Adipocyte (in vitro differentiated cells): Measurements from ENCODE around the gene KANTR.
A peak's percentile ranks its signal among the peaks of the same experiment; 100 is the strongest.

Experiments used
- DNase-seq: peaks from one replicate; pipeline ENCODE4 v3.0.0-alpha.2; 2015; ENCODE audit warnings: low read depth
- H3K27me3 ChIP-seq: replicated peaks from 2 replicates; pipeline ENCODE4 v1.7.0; 2013; ENCODE audit warnings: mild to moderate bottlenecking, low read length, moderate library complexity; ENCODE audit not compliant: control insufficient read depth, insufficient read depth
- H3K36me3 ChIP-seq: 2 replicates; pipeline ENCODE4 v1.7.0; 2013; ENCODE audit warnings: low read length, mild to moderate bottlenecking, moderate library complexity; ENCODE audit not compliant: control insufficient read depth, insufficient read depth, severe bottlenecking
- H3K4me1 ChIP-seq: 2 replicates; pipeline ENCODE4 v1.7.0; 2013; ENCODE audit warnings: mild to moderate bottlenecking, low read length, moderate library complexity; ENCODE audit not compliant: control insufficient read depth, insufficient read depth
- H3K4me3 ChIP-seq: 2 replicates; pipeline ENCODE4 v1.7.0; 2013; ENCODE audit warnings: mild to moderate bottlenecking, low read length, moderate library complexity
- H3K9ac ChIP-seq: 2 replicates; pipeline ENCODE4 v1.7.0; 2013; ENCODE audit warnings: mild to moderate bottlenecking, low read length, moderate library complexity
- H3K9me3 ChIP-seq: 2 replicates; pipeline ENCODE4 v1.7.0; 2013; ENCODE audit warnings: mild to moderate bottlenecking, low read length, moderate library complexity; ENCODE audit not compliant: control insufficient read depth

Gene KANTR

DNA sequence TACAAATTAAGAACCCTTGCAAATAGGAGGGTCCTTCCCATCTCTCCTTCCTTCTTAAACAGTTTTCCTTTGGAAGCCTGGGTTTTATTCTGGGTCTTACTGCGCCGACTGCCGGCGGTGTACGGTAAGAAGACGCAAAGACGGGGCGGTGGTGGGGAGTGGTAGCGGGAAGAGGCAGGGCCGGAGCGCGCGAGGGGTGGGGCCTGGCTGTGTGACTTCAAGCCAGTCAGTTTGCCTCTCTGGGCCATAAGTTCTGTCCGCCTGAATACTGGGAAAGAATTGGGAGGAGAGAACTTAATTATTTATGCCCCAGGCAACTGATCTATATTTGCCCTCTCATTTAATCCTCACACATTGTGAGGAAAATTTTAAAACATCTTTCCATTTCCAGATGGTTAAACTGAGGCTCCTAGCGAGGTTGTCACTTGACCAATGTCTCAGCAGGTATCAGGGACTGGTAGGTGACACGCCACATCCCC is 726 bp upstream of the KANTR start:
- Histone ChIP-seq H3K27me3 (no peaks in the 10 kb centered on the region), H3K9me3 (no peaks in the 10 kb centered on the region), H3K9ac (peak overlapping the region; percentile 68), H3K4me1 (no peaks in the 10 kb centered on the region), H3K36me3 (no peaks in the 10 kb centered on the region), H3K4me3 (peak overlapping the region; percentile 78)
- DNase-seq: peak; percentile 86

GRCh38 chrX:53094582-53094905 is 602 bp downstream of the KANTR start:
- Histone ChIP-seq H3K36me3 (no peaks in the 10 kb centered on the region), H3K4me3 (peak overlapping the region; percentile 78), H3K9ac (peak overlapping the region; percentile 82), H3K27me3 (no peaks in the 10 kb centered on the region), H3K9me3 (no peaks in the 10 kb centered on the region), H3K4me1 (no peaks in the 10 kb centered on the region)
- no peak for DNase-seq

- no peak for DNase-seq
- no peaks in the 10 kb centered on the region for H3K36me3 ChIP-seq
- no peaks in the 10 kb centered on the region for H3K27me3 ChIP-seq
- H3K4me1 ChIP-seq: no peaks in the 10 kb centered on the region
- no peak overlapping the region for H3K4me3 ChIP-seq
- no peaks in the 10 kb centered on the region for H3K9me3 ChIP-seq
- no peak overlapping the region for H3K9ac ChIP-seq
Measured at GRCh38 chrX:53095796-53096195, 1.9 kb downstream of the KANTR start.

DNA sequence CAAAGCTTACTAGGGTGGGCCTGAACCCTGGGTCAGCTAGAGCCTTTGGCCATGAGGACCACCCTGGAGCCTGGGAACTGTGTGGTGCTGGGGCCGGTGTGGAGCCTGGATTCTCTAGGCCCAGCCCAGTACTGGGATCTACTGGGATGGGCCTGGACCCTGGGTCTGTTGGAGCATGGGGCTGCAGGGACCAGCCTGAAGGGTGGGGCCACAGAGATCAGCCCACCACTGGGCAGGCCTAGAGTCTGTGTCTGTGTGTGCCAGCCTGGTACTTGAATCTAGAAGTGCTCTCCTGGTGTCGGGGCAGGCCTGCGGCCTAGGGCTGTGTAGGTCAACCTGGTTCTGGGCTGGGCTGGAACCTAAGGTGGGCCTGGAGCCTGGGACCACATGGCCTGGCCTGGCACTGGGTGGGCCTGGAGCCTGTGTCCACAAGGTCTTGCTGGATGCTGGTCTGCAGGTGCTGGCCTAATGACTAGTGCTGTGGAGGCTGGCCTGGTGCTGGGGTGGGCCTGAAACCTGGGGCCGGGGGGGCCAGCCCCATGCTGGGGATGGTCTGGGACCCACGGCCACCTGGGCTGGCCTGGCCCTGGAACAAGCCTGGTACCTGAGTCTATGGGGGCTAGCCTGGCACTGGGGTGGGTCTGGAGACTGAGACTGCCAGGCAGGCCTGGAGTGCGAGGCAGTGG is 21.1 kb downstream of the KANTR start:
- Histone ChIP-seq H3K9me3 (peaks cover 7% of the 10 kb centered on the region), H3K27me3 (peaks cover 3% of the 10 kb centered on the region), H3K4me1 (peaks cover 4% of the 10 kb centered on the region), H3K4me3 (no peak overlapping the region), H3K9ac (no peak overlapping the region), H3K36me3 (no peaks in the 10 kb centered on the region)
- no peak for DNase-seq

DNA sequence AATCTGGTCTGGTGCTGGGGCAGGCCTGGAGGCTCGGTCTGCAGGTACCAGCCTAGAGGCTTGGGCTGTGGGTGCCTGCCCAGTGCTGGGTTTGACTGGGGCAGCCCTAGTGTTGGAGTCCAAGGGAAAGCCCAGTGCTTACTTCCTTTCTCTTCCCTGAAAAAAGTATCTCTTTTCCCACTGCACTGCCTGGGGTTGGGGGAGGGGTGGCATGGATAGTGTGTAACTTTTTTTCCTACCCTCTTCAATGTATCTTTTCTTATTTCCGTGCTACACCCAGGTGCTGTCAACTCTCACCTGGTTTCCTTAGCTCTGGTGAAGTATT is 21.6 kb downstream of the KANTR start:
- H3K27me3 ChIP-seq: peaks cover 3% of the 10 kb centered on the region
- no peaks in the 10 kb centered on the region for H3K36me3 ChIP-seq
- peaks cover 3% of the 10 kb centered on the region for H3K9me3 ChIP-seq
- no peak overlapping the region for H3K4me3 ChIP-seq
- DNase-seq: no peak
- H3K4me1 ChIP-seq: peaks cover 4% of the 10 kb centered on the region
- no peak overlapping the region for H3K9ac ChIP-seq

DNA sequence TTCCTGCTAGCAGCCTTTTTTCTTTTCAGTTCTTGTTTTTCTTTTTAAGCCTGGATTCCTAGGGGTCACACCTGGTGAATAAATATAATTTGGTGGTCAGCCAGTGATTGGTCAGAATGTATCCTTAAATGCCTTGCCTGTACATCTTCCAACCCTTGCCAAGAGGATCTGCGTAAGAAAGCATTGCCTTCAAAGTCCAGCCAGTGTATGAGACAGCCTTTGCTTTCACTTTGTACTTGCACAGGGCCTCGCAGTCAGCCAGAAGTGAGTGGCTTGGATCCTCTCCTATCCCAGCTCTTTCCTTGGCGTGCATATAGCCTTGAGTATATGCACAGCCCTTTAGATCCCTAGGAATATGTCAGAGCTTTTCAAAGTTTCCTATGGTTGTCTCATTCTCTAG is 22.2 kb downstream of the KANTR start:
- peaks cover 4% of the 10 kb centered on the region for H3K4me1 ChIP-seq
- H3K9ac ChIP-seq: peak overlapping the region; percentile 43
- no peaks in the 10 kb centered on the region for H3K36me3 ChIP-seq
- H3K9me3 ChIP-seq: peaks cover 3% of the 10 kb centered on the region
- peak overlapping the region; percentile 45 for H3K4me3 ChIP-seq
- peak; percentile 70 for DNase-seq
- peaks cover 3% of the 10 kb centered on the region for H3K27me3 ChIP-seq

- H3K4me1 ChIP-seq: no peaks in the 10 kb centered on the region
- H3K9ac ChIP-seq: no peak overlapping the region
- no peak for DNase-seq
- H3K36me3 ChIP-seq: no peaks in the 10 kb centered on the region
- peaks cover 12% of the 10 kb centered on the region for H3K9me3 ChIP-seq
- H3K4me3 ChIP-seq: no peak overlapping the region
- no peaks in the 10 kb centered on the region for H3K27me3 ChIP-seq
Measured at GRCh38 chrX:53122013-53122412, 28.1 kb downstream of the KANTR start.

GRCh38 chrX:53125506-53125905 is 31.6 kb downstream of the KANTR start:
- peak; percentile 30 for DNase-seq
- peaks cover 4% of the 10 kb centered on the region for H3K4me1 ChIP-seq
- no peak overlapping the region for H3K4me3 ChIP-seq
- H3K9me3 ChIP-seq: peaks cover 12% of the 10 kb centered on the region
- H3K9ac ChIP-seq: no peak overlapping the region
- no peaks in the 10 kb centered on the region for H3K27me3 ChIP-seq
- no peaks in the 10 kb centered on the region for H3K36me3 ChIP-seq

DNA sequence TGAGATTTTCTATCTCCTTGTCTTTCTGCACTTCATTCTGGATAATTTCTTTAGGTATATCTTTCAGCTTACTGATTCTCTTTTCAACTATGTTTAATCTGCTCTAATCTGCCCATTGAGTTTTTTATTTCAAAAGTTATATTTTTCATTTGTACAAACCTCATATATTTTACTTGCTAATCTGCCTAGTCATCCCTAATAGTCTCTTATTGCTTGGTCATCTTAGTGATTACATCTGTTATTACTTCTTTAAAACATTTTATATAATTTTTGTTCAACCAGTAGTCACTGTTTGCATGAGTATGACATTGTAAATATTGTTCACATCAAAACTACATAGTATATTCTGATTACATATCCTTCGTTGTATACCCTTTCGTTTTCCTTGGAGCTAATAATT is 32.4 kb downstream of the KANTR start:
- H3K27me3 ChIP-seq: no peaks in the 10 kb centered on the region
- no peaks in the 10 kb centered on the region for H3K36me3 ChIP-seq
- H3K9me3 ChIP-seq: peaks cover 12% of the 10 kb centered on the region
- no peak overlapping the region for H3K4me3 ChIP-seq
- H3K9ac ChIP-seq: no peak overlapping the region
- DNase-seq: no peak
- H3K4me1 ChIP-seq: peaks cover 4% of the 10 kb centered on the region

DNA sequence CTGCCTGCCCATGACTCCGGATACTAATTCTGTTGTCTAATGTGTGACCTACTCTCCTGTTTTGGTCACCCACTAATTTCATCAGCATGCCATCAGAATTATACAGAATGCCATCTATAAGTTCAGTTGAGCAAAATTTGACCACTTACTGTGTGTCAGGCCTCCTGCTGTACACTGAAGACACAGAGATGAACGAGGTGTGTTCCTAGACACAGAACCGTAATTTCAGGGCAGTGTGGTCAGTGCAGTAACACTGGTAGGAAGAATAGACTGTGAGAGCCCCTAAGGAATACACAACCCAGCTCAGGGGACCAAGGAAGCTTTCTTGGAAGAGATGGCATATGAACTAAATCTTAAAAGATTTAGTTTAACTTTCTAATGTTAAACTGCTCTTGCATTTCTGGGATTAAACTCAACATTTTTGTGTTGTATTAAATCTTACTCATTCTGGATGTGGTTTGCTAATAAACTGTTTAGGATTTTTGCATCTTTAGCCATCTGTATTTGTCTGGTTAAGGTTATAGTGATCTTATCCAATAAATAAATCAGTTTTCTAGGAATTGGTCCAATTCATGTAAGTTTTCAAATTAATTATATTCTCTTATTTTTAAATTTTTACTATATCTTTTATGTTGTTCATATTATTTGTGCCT is 34.3 kb downstream of the KANTR start:
- peaks cover 12% of the 10 kb centered on the region for H3K9me3 ChIP-seq
- no peaks in the 10 kb centered on the region for H3K36me3 ChIP-seq
- H3K27me3 ChIP-seq: no peaks in the 10 kb centered on the region
- no peak overlapping the region for H3K4me3 ChIP-seq
- H3K4me1 ChIP-seq: peaks cover 4% of the 10 kb centered on the region
- DNase-seq: peak; percentile 18
- no peak overlapping the region for H3K9ac ChIP-seq

GRCh38 chrX:53133400-53133799 is 39.5 kb downstream of the KANTR start:
- Histone ChIP-seq H3K36me3 (no peaks in the 10 kb centered on the region), H3K4me3 (no peak overlapping the region), H3K9ac (no peak overlapping the region), H3K4me1 (no peaks in the 10 kb centered on the region), H3K9me3 (no peaks in the 10 kb centered on the region), H3K27me3 (no peaks in the 10 kb centered on the region)
- no peak for DNase-seq

DNA sequence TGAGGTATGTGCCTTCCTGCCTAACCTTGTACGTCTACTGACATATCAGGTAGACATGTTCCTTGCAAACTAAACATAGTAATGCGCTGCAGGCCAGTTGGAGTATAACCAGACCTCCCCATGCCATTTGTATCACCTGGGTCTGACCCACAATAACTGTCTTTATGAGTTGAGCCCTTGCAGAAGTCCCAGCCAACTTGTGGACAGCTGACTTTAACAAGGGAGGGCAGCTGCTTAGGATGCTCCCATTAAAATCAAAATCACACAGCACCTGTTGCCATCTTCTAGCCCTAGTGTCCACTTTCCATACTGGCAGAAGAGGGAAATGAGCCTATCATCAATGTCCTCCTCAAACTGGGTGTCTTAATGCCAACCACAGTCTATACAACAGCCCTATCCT is 41.6 kb downstream of the KANTR start:
- Histone ChIP-seq H3K4me1 (no peaks in the 10 kb centered on the region), H3K27me3 (no peaks in the 10 kb centered on the region), H3K36me3 (no peaks in the 10 kb centered on the region), H3K9ac (no peak overlapping the region), H3K4me3 (no peak overlapping the region), H3K9me3 (no peaks in the 10 kb centered on the region)
- DNase-seq: no peak
